CD4-positive, alpha-beta T cell (primary cell): ENCODE data around the gene TECRL. TPM values are rescaled to one million over a fixed set of nuclear protein-coding genes. Genes with fewer than 3 reads are reported as not detected.

Experiments used
- ATAC-seq: fragments of 200-7000 bp; cut with Tn5 transposase; one replicate; pipeline ENCODE4 v1.10.0; 2022; ENCODE audit warnings: mild to moderate bottlenecking; ENCODE audit not compliant: poor library complexity
- CTCF ChIA-PET: fragments of 350-600 bp; sonication (Branson Sonifier 250); formaldehyde crosslinking; loops from one replicate; lab custom pipeline; 2021; ENCODE audit warnings: antibody characterized with exemption, inconsistent platforms; lab: Charles Lee
- POLR2A ChIA-PET: fragments of 350-600 bp; sonication (Branson Sonifier 250); formaldehyde crosslinking; loops from one replicate; lab custom pipeline; 2021; ENCODE audit warnings: antibody characterized with exemption, inconsistent platforms; lab: Charles Lee
- DNase-seq, 14 experiments: peaks; one replicate each; pipeline ENCODE4 v3.0.0-alpha.2; 2013 to 2020; ENCODE audit warnings: mixed read lengths in 2 of 14
- H3K27ac ChIP-seq, 2 donors: one replicate each; pipeline versions ENCODE4 v1.5.1 to v1.7.0; 2013; ENCODE audit warnings: low read length in 2 of 2, low read depth in 1 of 2, mild to moderate bottlenecking in 1 of 2
- H3K27me3 ChIP-seq, 2 experiments: 1 replicate in 1 of 2; 2 replicates in 1 of 2; pipeline versions ENCODE4 v1.6.1 to v1.7.0; 2013; ENCODE audit warnings: low read length in 2 of 2, control low read depth in 1 of 2, mild to moderate bottlenecking in 1 of 2, moderate library complexity in 1 of 2; ENCODE audit not compliant: insufficient read depth in 2 of 2, control insufficient read depth in 1 of 2
- H3K36me3 ChIP-seq: one replicate; pipeline ENCODE4 v1.6.1; 2013; ENCODE audit warnings: low read length, control low read depth; ENCODE audit not compliant: insufficient read depth
- H3K4me1 ChIP-seq: one replicate; pipeline ENCODE4 v1.6.1; 2013; ENCODE audit warnings: low read length, control low read depth; ENCODE audit not compliant: insufficient read depth
- H3K4me3 ChIP-seq: one replicate; pipeline ENCODE4 v1.5.1; 2013; ENCODE audit warnings: mild to moderate bottlenecking, low read length, moderate library complexity
- H3K9me3 ChIP-seq, 2 experiments: 1 replicate in 1 of 2; 2 replicates in 1 of 2; pipeline versions ENCODE4 v1.6.1 to v1.7.0; 2013; ENCODE audit warnings: low read length in 2 of 2, mild to moderate bottlenecking in 2 of 2, control low read depth in 1 of 2, moderate library complexity in 1 of 2; ENCODE audit not compliant: control insufficient read depth in 1 of 2, insufficient read depth in 1 of 2
- H3K27ac Mint-ChIP-seq: one replicate; pipeline ENCODE4 v1.8.0; 2020; ENCODE audit warnings: mixed read lengths
- H3K27me3 Mint-ChIP-seq: one replicate; pipeline ENCODE4 v1.8.0; 2021; ENCODE audit warnings: mixed read lengths
- H3K36me3 Mint-ChIP-seq: one replicate; pipeline ENCODE4 v1.8.0; 2021; ENCODE audit warnings: low read depth, mixed read lengths
- H3K4me1 Mint-ChIP-seq: one replicate; pipeline ENCODE4 v1.8.0; 2021; ENCODE audit warnings: low read depth, mixed read lengths
- H3K4me3 Mint-ChIP-seq: one replicate; pipeline ENCODE4 v1.8.0; 2020; ENCODE audit warnings: mild to moderate bottlenecking, mixed read lengths
- H3K9me3 Mint-ChIP-seq: one replicate; pipeline ENCODE4 v1.8.0; 2020; ENCODE audit warnings: mixed read lengths
- CTCF ChIP-seq: fragments of 200-600 bp; IDR thresholded peaks from one replicate; pipeline ENCODE4 v1.8.0; 2022; ENCODE audit warnings: antibody characterized with exemption, mild to moderate bottlenecking
- intact Hi-C, 2 experiments: fragments of 100-400 bp; cut with DNase I in 1 of 2; cut with micrococcal nuclease in 1 of 2; formaldehyde crosslinking; loops; one replicate each; pipeline versions ENCODE4 v1.15.1 to v1.9.0; 2023 to 2025; cut with DNase I, micrococcal nuclease
- total RNA-seq, 174 experiments: library from RNA in 2 of 174; stranded (reverse) in 2 of 174; gene quantifications; one replicate each; pipeline ENCODE4 v1.2.3 and lab custom pipeline; 2021 to 2026

Gene TECRL
- total RNA-seq, 2 experiments from 2014 or later = not detected

DNA sequence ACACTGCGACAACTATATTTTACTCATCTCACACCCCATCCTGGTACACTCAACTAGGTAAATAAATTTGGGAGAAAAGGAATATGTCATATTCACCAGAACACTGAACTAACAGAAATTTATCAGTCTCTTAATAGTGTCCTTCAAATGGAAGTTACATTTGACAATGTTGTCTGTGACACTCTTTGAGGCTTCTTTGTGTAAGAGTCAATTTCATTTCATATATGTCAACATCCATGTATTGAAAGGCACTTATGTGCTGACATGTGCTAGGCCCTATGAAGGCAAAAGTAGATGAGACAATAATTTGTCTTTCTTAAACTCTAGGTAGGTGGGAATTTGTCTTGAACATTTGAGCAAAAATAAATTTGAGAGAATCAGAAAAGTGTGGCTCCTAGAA, 82.0 kb downstream of the TECRL start:
- ATAC-seq = no peak
- Histone ChIP-seq H3K27ac (no peak overlapping the region), H3K36me3 (no peaks in the 10 kb centered on the region), H3K27me3 (no peaks in the 10 kb centered on the region), H3K9me3 (no peaks in the 10 kb centered on the region), H3K4me1 (no peaks in the 10 kb centered on the region), H3K4me3 (no peak overlapping the region)
- TF ChIP-seq CTCF = no peak
- ChIA-PET CTCF (interaction anchor here (1.2 kb wide), 1 partner anchor 17 kb away, joined by 3 read pairs; no protein-coding TSS in a partner anchor), POLR2A (no interaction called here)
- intact Hi-C loops = no loop called here
- H3K4me3 Mint-ChIP-seq = no peak overlapping the region
- no peak for DNase-seq
- H3K4me1 Mint-ChIP-seq = no peaks in the 10 kb centered on the region
- H3K27ac Mint-ChIP-seq = no peak overlapping the region
- H3K36me3 Mint-ChIP-seq = no peaks in the 10 kb centered on the region
- no peaks in the 10 kb centered on the region for H3K27me3 Mint-ChIP-seq
- peaks cover 7% of the 10 kb centered on the region for H3K9me3 Mint-ChIP-seq

GRCh38 chr4:64326507-64326906, 82.7 kb downstream of the TECRL start:
- Histone ChIP-seq H3K9me3 (no peaks in the 10 kb centered on the region), H3K27me3 (no peaks in the 10 kb centered on the region), H3K4me3 (no peak overlapping the region), H3K4me1 (no peaks in the 10 kb centered on the region), H3K36me3 (no peaks in the 10 kb centered on the region), H3K27ac (no peak overlapping the region)
- H3K4me3 Mint-ChIP-seq = no peak overlapping the region
- no peak for TF ChIP-seq CTCF
- peaks cover 11% of the 10 kb centered on the region for H3K9me3 Mint-ChIP-seq
- intact Hi-C loops = no loop called here
- DNase-seq (no peak), ATAC-seq (no peak)
- POLR2A ChIA-PET = no interaction called here
- H3K36me3 Mint-ChIP-seq = no peaks in the 10 kb centered on the region
- no peak overlapping the region for H3K27ac Mint-ChIP-seq
- no peaks in the 10 kb centered on the region for H3K4me1 Mint-ChIP-seq
- CTCF ChIA-PET = interaction anchor here (1.2 kb wide), 1 partner anchor 18 kb away, joined by 3 read pairs; no protein-coding TSS in a partner anchor
- no peaks in the 10 kb centered on the region for H3K27me3 Mint-ChIP-seq

DNA sequence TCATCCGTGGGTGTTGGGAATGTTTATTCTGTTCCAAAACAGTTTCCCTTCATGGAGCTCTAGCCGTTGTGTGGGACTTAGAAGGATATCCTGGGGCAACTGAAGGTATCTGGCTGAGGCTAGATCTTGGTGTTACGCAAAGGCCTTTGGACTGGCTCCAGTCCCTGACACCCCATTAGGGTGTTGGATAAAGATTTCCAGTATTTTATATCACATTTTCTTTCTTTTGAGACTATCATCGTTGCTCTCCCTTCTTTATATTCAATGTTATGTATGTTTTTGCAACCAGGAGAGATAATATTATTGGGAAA, 103.0 kb downstream of the TECRL start:
- ChIA-PET CTCF (no interaction called here), POLR2A (no interaction called here)
- no peaks in the 10 kb centered on the region for H3K36me3 Mint-ChIP-seq
- H3K27me3 Mint-ChIP-seq = no peaks in the 10 kb centered on the region
- Histone ChIP-seq H3K27ac (no peak overlapping the region), H3K4me1 (no peaks in the 10 kb centered on the region), H3K27me3 (no peaks in the 10 kb centered on the region), H3K9me3 (no peaks in the 10 kb centered on the region), H3K36me3 (no peaks in the 10 kb centered on the region), H3K4me3 (no peak overlapping the region)
- H3K27ac Mint-ChIP-seq = no peak overlapping the region
- ATAC-seq = no peak
- peaks cover 10% of the 10 kb centered on the region for H3K9me3 Mint-ChIP-seq
- no peak for DNase-seq
- no peaks in the 10 kb centered on the region for H3K4me1 Mint-ChIP-seq
- no peak for TF ChIP-seq CTCF
- intact Hi-C loops = no loop called here
- no peak overlapping the region for H3K4me3 Mint-ChIP-seq
